Suprapubic skin (tissue), 4 donors: ENCODE results near the gene GINS1. TPM values are rescaled to one million over a fixed set of nuclear protein-coding genes. Genes with fewer than 3 reads are reported as not detected.

Experiments used
- DNase-seq, 2 donors: peaks; one replicate each; pipeline ENCODE4 v3.0.0-alpha.2; 2019; ENCODE audit warnings: low spot score in 2 of 2
- H3K27ac ChIP-seq: fragments of 200-600 bp; sonication (generic); one replicate; pipeline ENCODE4 v1.5.1; 2019
- H3K27me3 ChIP-seq: fragments of 200-600 bp; sonication (generic); one replicate; pipeline ENCODE4 v1.5.1; 2019
- H3K36me3 ChIP-seq: fragments of 200-600 bp; sonication (generic); one replicate; pipeline ENCODE4 v1.5.1; 2019
- H3K4me1 ChIP-seq: fragments of 200-600 bp; sonication (generic); one replicate; pipeline ENCODE4 v1.5.1; 2019
- H3K4me3 ChIP-seq: fragments of 200-600 bp; sonication (generic); one replicate; pipeline ENCODE4 v1.5.1; 2019; ENCODE audit warnings: mild to moderate bottlenecking
- H3K9me3 ChIP-seq: fragments of 200-600 bp; sonication (generic); one replicate; pipeline ENCODE4 v1.5.1; 2019
- EP300 ChIP-seq: sonication (generic); formaldehyde crosslinking; IDR thresholded peaks from one replicate; pipeline ENCODE4 v1.6.1; 2017; ENCODE audit warnings: antibody characterized with exemption
- POLR2A ChIP-seq, 2 donors: fragments of 450-650 bp; IDR thresholded peaks; one replicate each; pipeline ENCODE4 v1.6.1; 2017; ENCODE audit warnings: antibody characterized with exemption in 2 of 2, mild to moderate bottlenecking in 2 of 2, moderate library complexity in 2 of 2
- POLR2AphosphoS5 ChIP-seq, 3 donors: sonication (generic); formaldehyde crosslinking; IDR thresholded peaks; one replicate each; pipeline ENCODE4 v1.6.1; 2017; ENCODE audit warnings: antibody characterized with exemption in 3 of 3
- WGBS: methylation state at CpG from one replicate; pipeline ENCODE4 v1.1.5; 2018; 5-methylcytosine and 5-hydroxymethylcytosine counted together
- total RNA-seq, 4 donors: library from RNA; depleted of rRNA; stranded (reverse); fragments of >200 nt; gene quantifications; one replicate each; pipeline ENCODE4 v1.1.0, GENCODE V29; 2016
- TF ChIP-seq, protein P1 (sequence below), 2 donors: fragments of 200-600 bp in 1 of 2; fragments of 450-650 bp in 1 of 2; sonication (generic) in 1 of 2; IDR thresholded peaks; one replicate each; pipeline ENCODE4 v1.5.1; 2016 to 2019; ENCODE audit warnings: antibody characterized with exemption in 2 of 2, mild to moderate bottlenecking in 1 of 2, moderate library complexity in 1 of 2

Gene GINS1
- 1 to 10 TPM; 2.4 to 3.6 (median 2.6) TPM for total RNA-seq

DNA sequence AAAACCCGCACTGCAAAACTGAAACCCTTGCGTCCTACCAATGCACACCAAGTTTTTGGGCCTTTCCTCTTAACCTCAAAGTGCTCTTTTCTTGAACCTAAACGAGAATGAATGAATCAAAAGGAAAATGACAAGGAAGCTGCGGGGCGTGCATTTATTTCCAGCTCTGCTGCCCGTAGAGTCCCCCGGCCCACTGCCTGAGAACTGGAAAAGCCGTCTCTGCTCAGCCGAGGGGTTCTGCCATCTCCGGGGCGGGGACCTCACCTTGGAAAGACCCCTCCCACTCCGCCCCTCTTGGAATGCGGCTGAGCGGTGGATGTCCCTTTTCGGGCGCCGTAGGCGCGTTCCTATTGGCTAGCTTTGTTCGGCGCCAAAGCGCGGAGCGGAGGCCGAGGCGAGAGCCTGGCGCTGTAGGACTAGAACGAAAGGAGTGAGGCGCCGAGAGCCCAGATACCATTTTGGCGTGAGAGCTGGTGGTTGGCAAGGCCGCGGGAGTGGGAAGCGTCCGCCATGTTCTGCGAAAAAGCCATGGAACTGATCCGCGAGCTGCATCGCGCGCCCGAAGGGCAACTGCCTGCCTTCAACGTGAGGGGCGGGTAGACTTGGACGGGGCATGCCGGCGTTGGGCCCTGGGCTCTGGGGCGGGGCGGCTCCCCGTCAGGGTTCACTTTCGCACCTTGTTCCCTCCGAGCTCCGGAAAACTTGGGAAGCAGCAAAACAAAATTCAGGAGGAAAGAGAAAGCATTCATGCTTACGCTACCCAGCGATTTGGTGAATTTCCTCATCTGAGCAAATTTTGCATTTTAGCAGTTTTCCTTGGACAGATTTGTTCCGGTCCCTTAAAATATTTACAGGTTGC lies at the start of gene GINS1:
Gene GINS1 (plus strand): TSS at position 363 of the 859 bp plus-strand sequence. CDS start 148 bp downstream, at position 511.
- TF ChIP-seq, protein P1, sequence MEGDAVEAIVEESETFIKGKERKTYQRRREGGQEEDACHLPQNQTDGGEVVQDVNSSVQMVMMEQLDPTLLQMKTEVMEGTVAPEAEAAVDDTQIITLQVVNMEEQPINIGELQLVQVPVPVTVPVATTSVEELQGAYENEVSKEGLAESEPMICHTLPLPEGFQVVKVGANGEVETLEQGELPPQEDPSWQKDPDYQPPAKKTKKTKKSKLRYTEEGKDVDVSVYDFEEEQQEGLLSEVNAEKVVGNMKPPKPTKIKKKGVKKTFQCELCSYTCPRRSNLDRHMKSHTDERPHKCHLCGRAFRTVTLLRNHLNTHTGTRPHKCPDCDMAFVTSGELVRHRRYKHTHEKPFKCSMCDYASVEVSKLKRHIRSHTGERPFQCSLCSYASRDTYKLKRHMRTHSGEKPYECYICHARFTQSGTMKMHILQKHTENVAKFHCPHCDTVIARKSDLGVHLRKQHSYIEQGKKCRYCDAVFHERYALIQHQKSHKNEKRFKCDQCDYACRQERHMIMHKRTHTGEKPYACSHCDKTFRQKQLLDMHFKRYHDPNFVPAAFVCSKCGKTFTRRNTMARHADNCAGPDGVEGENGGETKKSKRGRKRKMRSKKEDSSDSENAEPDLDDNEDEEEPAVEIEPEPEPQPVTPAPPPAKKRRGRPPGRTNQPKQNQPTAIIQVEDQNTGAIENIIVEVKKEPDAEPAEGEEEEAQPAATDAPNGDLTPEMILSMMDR (IDR thresholded peaks at IDR 0.05) = no peak
- no peak for TF ChIP-seq EP300
- peak in 1 of 3 donors; percentile 88 for TF ChIP-seq POLR2AphosphoS5 (IDR thresholded peaks at IDR 0.05)
- no peak for TF ChIP-seq POLR2A (IDR thresholded peaks at IDR 0.05)
- Histone ChIP-seq H3K4me1 (peaks cover 15% of the 10 kb centered on the region), H3K36me3 (no peaks in the 10 kb centered on the region), H3K9me3 (no peaks in the 10 kb centered on the region), H3K27ac (peak within 1 kb of the TSS; percentile 72), H3K4me3 (peak within 1 kb of the TSS; percentile 75), H3K27me3 (no peaks in the 10 kb centered on the region)
- WGBS = 2% methylated on average over 32 of the region's 56 CpGs
- peak; percentile 83 for DNase-seq

DNA sequence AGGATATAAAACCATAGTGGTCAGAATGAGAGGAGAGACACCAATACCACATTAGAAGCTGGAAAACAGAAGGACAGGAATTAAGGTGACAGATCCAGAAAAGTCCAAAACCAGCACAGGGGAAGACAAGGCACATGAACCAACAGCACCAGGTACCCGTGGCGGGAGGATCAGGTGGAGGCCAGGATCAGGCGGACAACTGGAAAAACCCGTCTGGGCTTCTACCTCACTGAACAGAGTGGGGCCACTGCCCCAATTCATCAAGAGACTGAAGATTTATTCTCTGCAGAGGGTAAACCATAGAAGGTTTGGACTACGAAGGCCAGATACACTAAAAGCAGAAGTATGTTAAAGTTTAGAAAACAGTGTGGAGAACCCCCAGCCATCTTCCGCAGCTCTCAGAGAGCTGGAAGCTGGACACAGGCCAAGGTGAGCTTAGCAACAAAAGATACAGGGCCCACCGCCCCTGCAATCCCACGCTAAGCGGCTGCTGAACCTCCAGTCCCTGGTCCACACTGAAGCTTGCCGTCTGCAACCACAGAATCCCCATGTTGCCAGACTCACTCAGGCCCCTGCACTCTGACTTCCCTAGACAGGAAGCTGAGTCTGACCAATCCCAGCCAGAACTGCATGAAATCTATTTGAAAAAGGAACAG lies 46.7 kb upstream of the GINS1 start:
- TF ChIP-seq EP300 (no peak), POLR2A (IDR thresholded peaks at IDR 0.05) (no peak), POLR2AphosphoS5 (IDR thresholded peaks at IDR 0.05) (no peak)
- TF ChIP-seq, protein P1 (IDR thresholded peaks at IDR 0.05) = no peak
- no peak overlapping the region for H3K27ac ChIP-seq
- no peak overlapping the region for H3K4me3 ChIP-seq
- no peaks in the 10 kb centered on the region for H3K9me3 ChIP-seq
- H3K4me1 ChIP-seq = peaks cover 18% of the 10 kb centered on the region
- WGBS = 76% methylated on average over 10 of the region's 10 CpGs
- no peak for DNase-seq
- H3K27me3 ChIP-seq = no peaks in the 10 kb centered on the region
- H3K36me3 ChIP-seq = no peaks in the 10 kb centered on the region

DNA sequence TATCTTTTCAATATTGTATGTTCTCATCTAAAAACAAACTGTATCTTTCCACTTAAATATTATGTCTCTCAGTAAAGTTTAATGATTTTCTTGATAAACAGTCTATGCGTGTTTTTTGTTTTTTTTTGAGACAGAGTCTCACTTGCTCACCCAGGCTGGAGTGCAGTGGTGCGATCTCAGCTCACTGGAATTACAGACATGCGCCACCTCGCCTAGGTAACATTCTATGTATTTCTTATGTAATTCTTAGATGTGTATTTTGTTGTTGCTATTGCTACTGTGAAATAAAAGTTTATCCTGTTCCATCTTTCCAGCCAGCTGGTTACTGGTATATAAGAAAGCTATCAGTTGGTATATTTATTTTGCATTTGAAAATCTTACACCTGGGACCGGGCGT lies 46.2 kb upstream of the GINS1 start:
- Histone ChIP-seq H3K4me3 (no peak overlapping the region), H3K4me1 (peaks cover 13% of the 10 kb centered on the region), H3K27ac (no peak overlapping the region), H3K36me3 (no peaks in the 10 kb centered on the region), H3K9me3 (no peaks in the 10 kb centered on the region), H3K27me3 (no peaks in the 10 kb centered on the region)
- TF ChIP-seq POLR2AphosphoS5 (IDR thresholded peaks at IDR 0.05) (no peak), POLR2A (IDR thresholded peaks at IDR 0.05) (no peak), EP300 (no peak)
- TF ChIP-seq, protein P1 (IDR thresholded peaks at IDR 0.05) = no peak
- no peak for DNase-seq
- 90% methylated on average over 6 of the region's 6 CpGs for WGBS

DNA sequence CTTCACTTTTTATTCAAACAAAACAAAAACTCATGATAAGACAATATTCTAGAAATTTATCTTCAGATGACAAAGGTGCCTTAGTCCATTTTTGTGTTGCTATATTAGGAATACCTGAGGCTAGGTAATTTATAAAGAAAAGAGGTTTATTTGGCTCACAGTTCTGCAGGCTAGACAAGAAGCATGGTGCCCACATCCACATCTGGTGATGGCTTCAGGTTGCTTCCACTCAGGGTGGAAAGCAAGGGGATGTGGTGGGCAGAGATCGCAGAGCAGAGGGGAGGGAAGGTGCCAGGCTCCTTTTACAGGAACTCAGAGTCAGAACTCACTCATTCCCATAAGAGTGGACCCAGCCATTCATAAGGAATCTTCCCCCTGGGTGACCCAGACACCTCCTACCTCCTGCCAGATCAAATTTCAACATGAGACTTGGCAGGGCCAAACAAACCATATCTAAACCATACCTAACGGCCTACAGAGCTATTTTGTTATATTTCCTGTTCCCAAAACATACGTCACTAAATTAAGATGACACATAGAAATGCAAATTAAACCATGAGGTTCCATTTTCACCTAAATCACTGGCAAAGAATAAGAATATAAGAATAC lies 43.2 kb upstream of the GINS1 start:
- no peaks in the 10 kb centered on the region for H3K9me3 ChIP-seq
- H3K4me3 ChIP-seq = no peak overlapping the region
- H3K27me3 ChIP-seq = no peaks in the 10 kb centered on the region
- H3K36me3 ChIP-seq = no peaks in the 10 kb centered on the region
- peaks cover 4% of the 10 kb centered on the region for H3K4me1 ChIP-seq
- no peak overlapping the region for H3K27ac ChIP-seq
- no peak for DNase-seq
- WGBS = 88% methylated on average over 3 of the region's 3 CpGs
- no peak for TF ChIP-seq POLR2AphosphoS5 (IDR thresholded peaks at IDR 0.05)
- TF ChIP-seq, protein P1 (IDR thresholded peaks at IDR 0.05) = no peak
- TF ChIP-seq POLR2A (IDR thresholded peaks at IDR 0.05) = no peak
- TF ChIP-seq EP300 = no peak
